GM23338 (cell line): ENCODE results near the gene SRMS.
"Not testable (repeated sequence)": the region's sequence is repeated elsewhere in the genome, so short reads cannot be mapped to it uniquely, and the experiment has no call there.

Experiments used
- POLR2AphosphoS5 ChIP-seq: IDR thresholded peaks from 2 replicates; pipeline ENCODE4 v1.6.1; 2016; ENCODE audit warnings: antibody characterized with exemption, low read depth
- TF ChIP-seq, protein P1 (sequence below), 2 experiments: fragments of 200-600 bp in 1 of 2; sonication (generic) in 1 of 2; conservative IDR thresholded peaks; 2 replicates each; pipeline versions ENCODE4 v1.5.1 to v1.6.1; 2016 to 2017; ENCODE audit warnings: antibody characterized with exemption in 2 of 2, low read depth in 2 of 2, mild to moderate bottlenecking in 2 of 2, moderate library complexity in 1 of 2

DNA sequence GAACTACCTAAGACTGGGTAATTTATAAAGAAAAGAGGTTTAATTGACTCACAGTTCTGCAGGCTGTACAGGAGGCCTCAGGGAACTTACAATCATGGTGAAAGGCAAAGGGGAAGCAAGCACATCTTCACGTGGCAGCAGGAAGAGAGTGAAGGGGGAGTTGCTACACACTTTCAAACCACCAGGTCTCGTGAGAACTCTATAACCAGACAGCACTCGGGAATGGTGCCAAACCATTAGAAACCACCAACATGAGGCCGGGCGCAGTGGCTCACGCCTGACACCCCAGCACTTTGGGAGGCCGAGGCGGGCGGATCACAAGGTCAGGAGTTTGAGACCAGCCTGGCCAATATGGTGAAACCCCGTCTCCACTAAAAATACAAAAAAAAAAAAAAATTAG lies 33.0 kb downstream of the SRMS start:
- TF ChIP-seq, protein P1, sequence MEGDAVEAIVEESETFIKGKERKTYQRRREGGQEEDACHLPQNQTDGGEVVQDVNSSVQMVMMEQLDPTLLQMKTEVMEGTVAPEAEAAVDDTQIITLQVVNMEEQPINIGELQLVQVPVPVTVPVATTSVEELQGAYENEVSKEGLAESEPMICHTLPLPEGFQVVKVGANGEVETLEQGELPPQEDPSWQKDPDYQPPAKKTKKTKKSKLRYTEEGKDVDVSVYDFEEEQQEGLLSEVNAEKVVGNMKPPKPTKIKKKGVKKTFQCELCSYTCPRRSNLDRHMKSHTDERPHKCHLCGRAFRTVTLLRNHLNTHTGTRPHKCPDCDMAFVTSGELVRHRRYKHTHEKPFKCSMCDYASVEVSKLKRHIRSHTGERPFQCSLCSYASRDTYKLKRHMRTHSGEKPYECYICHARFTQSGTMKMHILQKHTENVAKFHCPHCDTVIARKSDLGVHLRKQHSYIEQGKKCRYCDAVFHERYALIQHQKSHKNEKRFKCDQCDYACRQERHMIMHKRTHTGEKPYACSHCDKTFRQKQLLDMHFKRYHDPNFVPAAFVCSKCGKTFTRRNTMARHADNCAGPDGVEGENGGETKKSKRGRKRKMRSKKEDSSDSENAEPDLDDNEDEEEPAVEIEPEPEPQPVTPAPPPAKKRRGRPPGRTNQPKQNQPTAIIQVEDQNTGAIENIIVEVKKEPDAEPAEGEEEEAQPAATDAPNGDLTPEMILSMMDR (conservative IDR thresholded peaks at IDR 0.05; ENCODE audit: low read depth in 2 of 2) = not testable (repeated sequence)
- not testable (repeated sequence) for TF ChIP-seq POLR2AphosphoS5
